CD14-positive monocyte (primary cell): Measurements from ENCODE around the gene ZNF653. TPM values are rescaled to one million over a fixed set of nuclear protein-coding genes. Genes with fewer than 3 reads are reported as not detected.

Experiments used
- DNase-seq, 3 donors: peaks; one replicate each; pipeline ENCODE4 v3.0.0-alpha.2; 2011 to 2022
- H2AFZ ChIP-seq: 2 replicates; pipeline ENCODE4 v1.6.0; 2012; ENCODE audit warnings: mild to moderate bottlenecking, low read depth, low read length, inconsistent platforms; ENCODE audit not compliant: insufficient read depth, poor library complexity, severe bottlenecking
- H3K27ac ChIP-seq, 2 donors: 1 replicate in 1 of 2; 2 replicates in 1 of 2; pipeline ENCODE4 v1.5.1; 2012 to 2013; ENCODE audit warnings: low read length in 2 of 2, control low read depth in 1 of 2, inconsistent platforms in 1 of 2, low read depth in 1 of 2, mild to moderate bottlenecking in 1 of 2
- H3K27me3 ChIP-seq, 2 donors: one replicate each; pipeline versions ENCODE4 v1.6.0 to v1.6.1; 2011 to 2013; ENCODE audit warnings: low read length in 2 of 2; ENCODE audit not compliant: control insufficient read depth in 2 of 2, insufficient read depth in 2 of 2
- H3K36me3 ChIP-seq, 2 donors: replicated peaks in 1 of 2; 1 replicate in 1 of 2; 2 replicates in 1 of 2; pipeline versions ENCODE4 v1.5.1 to v1.6.1; 2012 to 2013; ENCODE audit warnings: low read length in 2 of 2, control low read depth in 1 of 2, inconsistent platforms in 1 of 2, mild to moderate bottlenecking in 1 of 2; ENCODE audit not compliant: insufficient read depth in 2 of 2, control insufficient read depth in 1 of 2
- H3K4me1 ChIP-seq, 2 donors: 1 replicate in 1 of 2; 2 replicates in 1 of 2; pipeline versions ENCODE4 v1.5.1 to v1.6.1; 2012 to 2013; ENCODE audit warnings: low read length in 2 of 2, control low read depth in 1 of 2, inconsistent platforms in 1 of 2, mild to moderate bottlenecking in 1 of 2, moderate library complexity in 1 of 2; ENCODE audit not compliant: insufficient read depth in 2 of 2, control insufficient read depth in 1 of 2
- H3K4me2 ChIP-seq: replicated peaks from 2 replicates; pipeline ENCODE3; 2012; ENCODE audit warnings: low read length, moderate library complexity, mild to moderate bottlenecking; ENCODE audit not compliant: poor library complexity, severe bottlenecking; ENCODE audit errors: extremely low read depth
- H3K4me3 ChIP-seq, 3 experiments: fragments of 200-600 bp in 1 of 3; sonication (generic) in 1 of 3; replicated peaks in 1 of 3; 1 replicate in 2 of 3; 2 replicates in 1 of 3; pipeline ENCODE4 v1.5.1; 2011 to 2013; ENCODE audit warnings: low read length in 3 of 3, mild to moderate bottlenecking in 3 of 3, control low read depth in 2 of 3, low read depth in 2 of 3, inconsistent platforms in 1 of 3, moderate library complexity in 1 of 3
- H3K79me2 ChIP-seq: 2 replicates; pipeline ENCODE4 v1.6.0; 2012; ENCODE audit warnings: mild to moderate bottlenecking, control low read depth, inconsistent platforms, low read length, moderate library complexity; ENCODE audit not compliant: insufficient read depth
- H3K9ac ChIP-seq: 2 replicates; pipeline ENCODE4 v1.6.0; 2017; ENCODE audit warnings: low read length, mild to moderate bottlenecking; ENCODE audit not compliant: insufficient read depth, poor library complexity, severe bottlenecking
- H3K9me3 ChIP-seq, 2 donors: replicated peaks in 1 of 2; 1 replicate in 1 of 2; 2 replicates in 1 of 2; pipeline versions ENCODE4 v1.5.1 to v1.6.1; 2012 to 2013; ENCODE audit warnings: low read length in 2 of 2, control low read depth in 1 of 2; ENCODE audit not compliant: control insufficient read depth in 1 of 2, insufficient read depth in 1 of 2
- H4K20me1 ChIP-seq: 2 replicates; pipeline ENCODE4 v1.6.0; 2012; ENCODE audit warnings: mild to moderate bottlenecking, low read length, control low read depth, moderate library complexity; ENCODE audit not compliant: insufficient read depth
- H3K27ac Mint-ChIP-seq, 7 donors: one replicate each; pipeline ENCODE4 v1.8.0; 2020; ENCODE audit warnings: mild to moderate bottlenecking in 7 of 7, mixed read lengths in 7 of 7, moderate library complexity in 6 of 7, inconsistent platforms in 2 of 7
- H3K27me3 Mint-ChIP-seq, 3 donors: one replicate each; pipeline ENCODE4 v1.8.0; 2021 to 2022; ENCODE audit warnings: low read depth in 3 of 3, mild to moderate bottlenecking in 3 of 3, mixed read lengths in 3 of 3, moderate library complexity in 3 of 3, inconsistent platforms in 1 of 3
- H3K36me3 Mint-ChIP-seq, 2 donors: one replicate each; pipeline ENCODE4 v1.8.0; 2020; ENCODE audit warnings: mixed read lengths in 2 of 2, inconsistent platforms in 1 of 2, mild to moderate bottlenecking in 1 of 2
- H3K4me1 Mint-ChIP-seq: one replicate; pipeline ENCODE4 v1.8.0; 2020; ENCODE audit warnings: mild to moderate bottlenecking, mixed read lengths
- H3K4me3 Mint-ChIP-seq, 2 donors: one replicate each; pipeline ENCODE4 v1.8.0; 2020; ENCODE audit warnings: mild to moderate bottlenecking in 2 of 2, mixed read lengths in 2 of 2, moderate library complexity in 1 of 2
- H3K9me3 Mint-ChIP-seq, 7 donors: one replicate each; pipeline ENCODE4 v1.8.0; 2020 to 2022; ENCODE audit warnings: mixed read lengths in 7 of 7, mild to moderate bottlenecking in 6 of 7, moderate library complexity in 6 of 7, inconsistent platforms in 2 of 7
- WGBS: methylation state at CpG from one replicate; pipeline ENCODE4 v1.1.5; 2013; ENCODE audit warnings: missing lambda C conversion rate; ENCODE audit not compliant: insufficient coverage; 5-methylcytosine and 5-hydroxymethylcytosine counted together
- intact Hi-C, 2 donors: fragments of 100-400 bp; cut with micrococcal nuclease; formaldehyde crosslinking; loops; one replicate each; pipeline versions ENCODE4 v1.15.0 to v1.15.1; 2023
- polyA plus RNA-seq, 3 donors: library from polyadenylated mRNA; depleted of rRNA in 1 of 3; unstranded in 2 of 3; stranded (reverse) in 1 of 3; fragments of 300-500 nt in 2 of 3; fragments of >200 nt in 1 of 3; fragmentation: Illumina TruSeq in 2 of 3; gene quantifications; 1 replicate in 2 of 3; 2 replicates in 1 of 3; pipeline ENCODE4 v1.2.3, GENCODE V29; 2012 to 2021
- TF ChIP-seq, protein P1 (sequence below): fragments of 200-600 bp; IDR thresholded peaks from one replicate; pipeline ENCODE4 v1.8.0; 2022; ENCODE audit warnings: antibody characterized with exemption, mild to moderate bottlenecking

ZNF653 gene
- polyA plus RNA-seq, 3 donors, result 0.88 to 8.1 (median 1.2) TPM

DNA sequence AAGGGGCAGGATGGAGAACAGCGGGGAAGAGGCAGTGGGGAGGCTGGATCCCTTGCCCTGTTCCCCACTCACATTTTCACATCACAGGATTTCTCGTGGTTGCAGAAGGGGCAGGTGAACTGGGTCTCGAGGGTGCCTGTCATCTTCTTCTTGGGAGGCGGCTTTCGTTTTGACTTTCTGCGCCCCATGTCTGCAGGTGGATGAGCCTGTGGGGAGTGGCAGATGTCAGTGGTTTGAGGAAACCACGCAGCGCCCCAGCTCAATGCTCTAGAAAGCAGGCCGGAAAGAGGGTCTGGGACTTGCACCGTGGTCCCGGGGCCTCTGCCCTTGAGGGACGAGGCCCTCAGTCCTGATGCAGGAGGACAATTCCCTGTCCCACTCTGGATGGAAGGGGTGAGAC, 48.5 kb upstream of the ZNF653 start:
- peaks cover 25 to 41% of the 10 kb centered on the region in 2 donors for H3K36me3 ChIP-seq
- Mint-ChIP-seq H3K4me1 (peaks cover 27% of the 10 kb centered on the region), H3K9me3 (peaks cover 0 to 1% (median 0%) of the 10 kb centered on the region in 7 donors), H3K27me3 (peaks cover 0 to 1% (median 0%) of the 10 kb centered on the region in 3 donors), H3K4me3 (no peak overlapping the region), H3K36me3 (peaks cover 36 to 56% of the 10 kb centered on the region in 2 donors), H3K27ac (peak overlapping the region in 2 of 7 donors; percentile 31 to 57)
- H3K9me3 ChIP-seq, result no peaks in the 10 kb centered on the region
- H3K4me3 ChIP-seq, result no peak overlapping the region
- H3K79me2 ChIP-seq, result peaks cover 24% of the 10 kb centered on the region
- no peak overlapping the region for H3K4me2 ChIP-seq
- H3K27me3 ChIP-seq, result no peaks in the 10 kb centered on the region
- no peak for DNase-seq
- peaks cover 36% of the 10 kb centered on the region for H4K20me1 ChIP-seq
- 100% methylated on average over 6 of the region's 12 CpGs for WGBS
- intact Hi-C loops, result no loop called here
- no peak overlapping the region for H3K9ac ChIP-seq
- TF ChIP-seq, protein P1, sequence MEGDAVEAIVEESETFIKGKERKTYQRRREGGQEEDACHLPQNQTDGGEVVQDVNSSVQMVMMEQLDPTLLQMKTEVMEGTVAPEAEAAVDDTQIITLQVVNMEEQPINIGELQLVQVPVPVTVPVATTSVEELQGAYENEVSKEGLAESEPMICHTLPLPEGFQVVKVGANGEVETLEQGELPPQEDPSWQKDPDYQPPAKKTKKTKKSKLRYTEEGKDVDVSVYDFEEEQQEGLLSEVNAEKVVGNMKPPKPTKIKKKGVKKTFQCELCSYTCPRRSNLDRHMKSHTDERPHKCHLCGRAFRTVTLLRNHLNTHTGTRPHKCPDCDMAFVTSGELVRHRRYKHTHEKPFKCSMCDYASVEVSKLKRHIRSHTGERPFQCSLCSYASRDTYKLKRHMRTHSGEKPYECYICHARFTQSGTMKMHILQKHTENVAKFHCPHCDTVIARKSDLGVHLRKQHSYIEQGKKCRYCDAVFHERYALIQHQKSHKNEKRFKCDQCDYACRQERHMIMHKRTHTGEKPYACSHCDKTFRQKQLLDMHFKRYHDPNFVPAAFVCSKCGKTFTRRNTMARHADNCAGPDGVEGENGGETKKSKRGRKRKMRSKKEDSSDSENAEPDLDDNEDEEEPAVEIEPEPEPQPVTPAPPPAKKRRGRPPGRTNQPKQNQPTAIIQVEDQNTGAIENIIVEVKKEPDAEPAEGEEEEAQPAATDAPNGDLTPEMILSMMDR, result no peak
- no peak overlapping the region for H2AFZ ChIP-seq
- peaks cover 10 to 18% of the 10 kb centered on the region in 2 donors for H3K4me1 ChIP-seq
- no peak overlapping the region for H3K27ac ChIP-seq

DNA sequence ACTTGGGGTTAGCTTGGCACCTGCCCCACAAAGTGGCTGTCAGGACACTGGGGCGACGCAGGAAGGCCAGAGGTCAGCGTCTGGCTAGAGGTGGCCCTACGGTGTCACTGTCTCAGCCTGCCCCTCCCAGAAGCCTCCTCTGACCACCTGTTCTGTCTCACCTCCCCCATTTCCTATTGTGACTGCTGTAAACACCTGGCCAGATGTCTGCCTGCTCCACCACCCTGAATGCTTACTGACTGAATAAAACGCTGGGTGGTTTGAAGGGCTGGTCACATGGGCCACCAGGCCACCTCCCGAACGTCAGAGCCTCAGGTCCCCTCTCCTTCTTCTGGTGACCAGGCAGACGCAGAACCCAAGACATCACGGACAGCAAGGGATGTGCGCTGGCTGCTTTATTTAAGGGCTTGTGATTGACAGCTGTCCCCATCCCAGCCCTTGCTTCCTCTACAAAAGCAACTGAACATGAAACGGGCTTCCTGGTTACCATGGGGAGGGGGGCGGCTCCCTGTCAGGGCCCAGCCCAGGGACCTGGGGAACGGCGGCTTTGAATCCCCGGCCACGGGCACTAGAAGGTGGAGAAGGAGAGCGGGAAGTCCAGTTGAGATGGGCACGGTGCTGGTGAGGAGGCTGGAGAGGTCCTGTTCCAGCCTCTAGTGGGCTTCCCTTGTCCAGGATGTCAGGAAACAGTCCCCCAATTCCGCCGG, 47.2 kb upstream of the ZNF653 start:
- no peak overlapping the region for H3K4me3 ChIP-seq
- H2AFZ ChIP-seq, result no peak overlapping the region
- Mint-ChIP-seq H3K9me3 (peaks cover 0 to 1% (median 0%) of the 10 kb centered on the region in 7 donors), H3K4me1 (peaks cover 17% of the 10 kb centered on the region), H3K4me3 (no peak overlapping the region), H3K27ac (peak overlapping the region in 4 of 7 donors; percentile 3 to 43 (median 32)), H3K36me3 (peaks cover 36 to 56% of the 10 kb centered on the region in 2 donors), H3K27me3 (no peaks in the 10 kb centered on the region)
- intact Hi-C loops, result no loop called here
- H3K9ac ChIP-seq, result no peak overlapping the region
- H4K20me1 ChIP-seq, result peaks cover 28% of the 10 kb centered on the region
- H3K27ac ChIP-seq, result no peak overlapping the region
- DNase-seq, result no peak
- peaks cover under 1 to 8% of the 10 kb centered on the region in 2 donors for H3K4me1 ChIP-seq
- no peak overlapping the region for H3K4me2 ChIP-seq
- TF ChIP-seq, protein P1, result no peak
- no peaks in the 10 kb centered on the region for H3K9me3 ChIP-seq
- no peaks in the 10 kb centered on the region for H3K27me3 ChIP-seq
- peaks cover 12% of the 10 kb centered on the region for H3K79me2 ChIP-seq
- 90% methylated on average over 14 of the region's 20 CpGs for WGBS
- peaks cover 25 to 41% of the 10 kb centered on the region in 2 donors for H3K36me3 ChIP-seq
